ENCODE data around the gene UEVLD.

Gene UEVLD

GRCh38 chr11:18581825-18582224 lies 6.7 kb downstream of the UEVLD start:
- no peak for DNase-seq (ENCODE audit: low read depth)

DNA sequence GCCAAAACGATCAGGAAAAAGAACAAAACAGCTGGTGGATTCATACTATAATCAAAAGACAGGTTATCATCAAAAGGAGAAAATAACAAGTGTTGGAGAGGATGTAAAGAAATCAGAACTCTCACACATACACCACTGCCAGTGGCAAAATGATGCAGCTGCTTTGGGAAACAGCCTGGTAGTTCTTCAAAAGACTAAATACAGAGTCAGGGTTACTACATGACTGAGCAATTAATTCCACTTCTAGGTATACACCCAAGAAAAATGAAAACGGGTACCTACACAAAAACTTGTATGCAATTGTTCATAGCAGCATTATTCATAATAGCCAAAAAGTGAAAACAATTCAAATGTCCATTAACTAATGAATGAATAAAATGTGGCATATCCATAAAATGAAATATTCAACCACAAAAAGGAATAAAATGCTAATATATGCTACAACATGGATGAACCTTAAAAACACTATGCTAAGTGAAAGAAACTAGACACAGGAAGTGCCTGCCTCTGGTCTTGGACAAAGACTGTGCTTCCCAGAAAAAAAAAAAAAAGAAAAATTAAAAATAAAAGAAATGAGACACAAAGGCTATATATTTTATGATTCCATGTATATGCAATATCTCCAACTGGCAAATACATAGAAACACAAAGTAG lies 8.3 kb downstream of the UEVLD start:
- no peak for DNase-seq (ENCODE audit: low read depth)

GRCh38 chr11:18578975-18579598 lies 9.4 kb downstream of the UEVLD start:
- no peak for DNase-seq (ENCODE audit: low read depth)

DNA sequence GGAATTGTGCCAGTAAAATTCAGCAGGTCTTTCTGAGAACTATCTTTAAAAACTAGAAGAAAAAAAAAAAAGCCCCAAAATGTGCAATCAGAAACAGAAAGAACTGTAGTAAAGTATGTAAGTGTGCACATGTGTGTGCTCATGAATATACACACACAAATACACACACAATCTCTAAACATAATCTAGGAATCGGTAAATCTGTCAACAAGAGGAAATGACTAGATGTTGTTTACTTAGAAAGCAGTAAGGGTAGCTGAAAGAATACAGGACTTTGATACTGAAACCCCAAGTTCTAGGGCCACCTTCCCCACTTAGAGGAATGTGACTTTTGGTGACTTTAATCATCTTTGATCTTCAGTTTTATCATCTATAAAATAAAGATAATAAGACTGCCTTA lies 13.2 kb downstream of the UEVLD start:
- DNase-seq (ENCODE audit: low read depth) = no peak

GRCh38 chr11:18567081-18567480 lies 21.5 kb downstream of the UEVLD start:
- no peak for DNase-seq (ENCODE audit: low read depth)

DNA sequence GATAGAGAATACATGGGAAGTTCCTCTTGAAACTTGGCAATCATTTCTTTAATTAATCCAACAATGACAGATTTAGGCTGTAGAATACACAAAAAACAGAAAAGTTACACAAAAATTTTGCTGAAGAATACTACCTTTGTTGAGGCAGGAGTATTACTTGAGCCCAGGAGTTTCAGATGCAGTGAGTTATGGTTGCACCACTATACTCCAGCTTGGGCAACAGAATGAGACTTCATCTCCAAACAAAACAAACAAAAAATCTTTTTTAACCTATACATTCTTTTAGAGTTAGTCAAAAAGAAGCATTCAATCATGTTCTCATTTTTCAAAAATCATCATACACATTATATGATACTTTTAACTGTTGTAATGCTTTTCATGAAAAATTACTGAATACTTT lies 22.1 kb downstream of the UEVLD start:
- no peak for DNase-seq (ENCODE audit: low read depth)

GRCh38 chr11:18564149-18564548 lies 24.4 kb downstream of the UEVLD start:
- no peak for DNase-seq (ENCODE audit: low read depth)

DNA sequence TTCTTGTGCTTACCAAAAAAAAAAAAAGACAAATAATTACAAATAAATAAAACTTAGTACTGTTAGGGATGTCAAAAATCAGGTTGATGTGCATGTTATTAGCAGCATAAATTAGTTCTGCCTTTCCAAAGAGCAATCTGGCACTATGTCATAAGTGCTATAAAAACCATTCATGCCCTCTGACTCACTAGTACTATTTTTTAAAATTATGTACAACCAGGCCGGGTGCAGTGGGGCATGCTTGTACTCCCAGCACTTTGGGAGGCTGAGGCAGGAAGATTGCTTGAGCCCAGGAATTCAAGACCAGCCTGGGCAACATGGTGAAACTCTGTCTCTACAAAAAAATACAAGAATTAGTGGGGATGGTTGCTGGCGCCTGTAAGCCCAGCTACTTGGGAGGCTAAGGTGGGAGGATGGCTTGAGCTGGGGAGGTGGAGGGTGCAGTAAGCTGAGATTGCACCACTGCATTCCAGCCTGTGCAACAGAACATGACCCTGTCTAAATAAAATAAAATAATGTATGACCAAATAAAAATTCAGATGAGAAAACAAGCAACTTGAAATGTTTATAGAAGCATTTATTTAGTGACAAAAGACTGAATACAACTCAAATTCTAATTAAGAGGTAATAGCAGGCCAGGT lies 25.3 kb downstream of the UEVLD start:
- DNase-seq (ENCODE audit: low read depth) = no peak

DNA sequence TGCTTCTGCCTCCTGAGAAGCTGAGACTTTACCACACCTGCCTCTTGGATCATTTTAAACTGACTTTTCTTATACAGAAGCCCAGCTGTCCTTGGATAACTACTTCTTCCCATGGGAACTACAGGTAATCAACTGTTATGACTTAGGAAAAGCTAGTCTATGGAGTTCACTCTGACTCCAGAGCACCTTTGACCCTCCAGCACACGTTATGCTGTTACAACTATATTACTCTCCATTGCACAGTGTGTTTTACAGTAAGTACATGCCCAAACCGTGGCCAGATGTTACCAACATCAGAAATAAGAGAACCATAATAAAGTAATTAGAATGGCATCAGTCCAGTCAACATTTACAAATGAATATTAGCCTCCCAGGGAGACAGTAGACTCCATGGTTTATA lies 40.5 kb downstream of the UEVLD start:
- no peak for DNase-seq (ENCODE audit: low read depth)

DNA sequence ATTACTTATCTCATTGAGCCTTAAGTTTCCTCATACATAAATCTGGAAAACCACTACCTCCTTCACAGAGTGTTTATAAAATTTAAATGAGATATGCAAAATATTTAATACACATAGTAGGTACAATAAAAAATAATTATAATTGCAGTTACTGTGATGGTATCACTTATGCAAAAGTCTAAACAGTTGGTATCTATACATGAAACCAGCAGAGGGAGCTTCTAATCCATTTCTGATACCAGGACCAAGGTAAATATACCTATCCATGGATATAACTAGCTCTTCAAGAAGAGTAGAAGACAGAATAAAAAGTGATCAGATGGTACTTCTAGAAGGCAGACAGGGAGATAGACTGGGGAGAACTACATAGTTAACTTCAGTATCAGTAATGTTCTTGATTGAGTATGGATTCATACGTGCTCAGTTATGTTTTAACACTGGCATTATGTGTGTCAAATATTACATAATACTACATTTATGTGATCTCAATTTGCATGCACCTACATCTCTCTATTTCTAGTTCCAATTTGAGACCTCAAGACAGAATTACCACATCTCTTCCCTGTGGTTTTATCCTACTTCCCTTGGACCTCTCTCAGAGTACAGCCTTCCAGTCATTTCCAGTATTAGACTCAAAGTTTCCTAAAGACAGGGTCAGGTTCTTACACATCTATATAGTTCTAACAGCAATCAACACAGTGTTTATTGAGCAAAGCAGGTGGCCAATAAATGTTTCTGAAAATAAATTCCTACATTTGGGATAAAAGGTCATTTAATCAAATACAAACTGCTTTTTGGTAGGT lies 48.1 kb downstream of the UEVLD start:
- no peak for DNase-seq (ENCODE audit: low read depth)

DNA sequence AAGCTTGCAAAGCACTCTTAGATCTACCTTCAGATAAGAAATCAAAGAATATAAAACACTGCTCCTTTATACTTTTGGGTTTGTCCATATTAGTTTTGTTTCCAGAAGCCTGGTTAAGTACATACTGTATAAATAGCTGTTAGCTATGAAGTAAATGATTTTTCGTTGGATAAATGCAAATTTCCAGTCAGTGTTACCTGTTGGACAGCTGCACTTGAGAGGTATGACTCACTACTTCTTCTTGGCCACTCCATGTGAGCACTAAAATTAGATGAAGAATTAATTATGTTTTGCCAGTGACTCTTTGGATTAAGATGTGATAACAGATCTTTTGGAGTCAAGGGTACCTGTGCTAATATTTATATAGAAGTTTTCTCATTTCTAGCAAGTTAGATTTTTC lies 52.3 kb downstream of the UEVLD start:
- DNase-seq (ENCODE audit: low read depth) = no peak

DNA sequence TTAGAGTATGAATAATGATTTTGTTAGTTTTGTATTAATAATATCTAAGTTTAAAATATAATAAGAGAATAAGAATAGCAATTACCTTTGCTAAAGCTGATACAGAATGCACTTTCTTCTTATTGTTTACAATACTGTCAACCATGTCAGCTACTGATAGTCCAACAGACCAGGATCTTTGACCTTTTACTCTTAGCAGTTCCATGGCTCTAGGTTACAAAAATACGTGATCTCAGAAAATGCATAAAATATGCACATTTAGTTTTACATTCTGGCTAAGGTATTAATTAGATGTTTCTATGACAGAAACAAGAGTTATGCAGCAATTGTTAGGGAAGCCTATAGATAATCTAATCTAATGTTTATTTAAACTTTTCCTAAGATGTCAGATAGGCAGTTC lies 54.3 kb downstream of the UEVLD start:
- DNase-seq (ENCODE audit: low read depth) = no peak

GRCh38 chr11:18533365-18533764 lies 55.2 kb downstream of the UEVLD start:
- no peak for DNase-seq (ENCODE audit: low read depth)

- DNase-seq (ENCODE audit: low read depth) = peak; percentile 20
Observed at GRCh38 chr11:18527512-18527911, 61.0 kb downstream of the UEVLD start.

- DNase-seq (ENCODE audit: low read depth) = peak; percentile 70
Observed at GRCh38 chr11:18526521-18527296, 61.8 kb downstream of the UEVLD start, which contains the start of gene TSG101. Gene TSG101 (minus strand): TSS chr11:18526942. CDS start chr11:18526816, 126 bp downstream.

- DNase-seq (ENCODE audit: low read depth) = no peak
Observed at GRCh38 chr11:18526130-18526520, 62.4 kb downstream of the UEVLD start.

- DNase-seq (ENCODE audit: low read depth) = no peak
Observed at GRCh38 chr11:18524248-18524647, 64.3 kb downstream of the UEVLD start.

DNA sequence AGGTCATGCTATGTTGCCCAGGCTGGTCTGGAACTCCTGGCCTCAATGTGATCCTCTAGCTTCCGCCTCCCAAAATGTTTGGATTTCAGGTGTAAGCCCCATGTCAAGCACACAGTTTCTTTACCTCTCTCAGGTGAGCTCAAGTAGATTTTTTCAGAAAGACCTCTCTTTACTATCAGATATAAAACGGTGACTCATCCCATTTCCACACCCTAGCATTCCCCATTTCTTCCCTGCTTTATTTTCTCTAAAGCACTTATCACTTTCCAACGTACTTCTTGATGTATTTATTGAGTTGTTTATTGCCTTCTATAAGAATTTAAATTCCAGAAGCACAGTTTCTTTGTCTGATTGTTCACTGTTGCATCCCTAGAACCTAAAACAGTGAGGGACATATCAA lies 65.5 kb downstream of the UEVLD start:
- DNase-seq (ENCODE audit: low read depth) = no peak

GRCh38 chr11:18522388-18522787 lies 66.1 kb downstream of the UEVLD start:
- no peak for DNase-seq (ENCODE audit: low read depth)

DNA sequence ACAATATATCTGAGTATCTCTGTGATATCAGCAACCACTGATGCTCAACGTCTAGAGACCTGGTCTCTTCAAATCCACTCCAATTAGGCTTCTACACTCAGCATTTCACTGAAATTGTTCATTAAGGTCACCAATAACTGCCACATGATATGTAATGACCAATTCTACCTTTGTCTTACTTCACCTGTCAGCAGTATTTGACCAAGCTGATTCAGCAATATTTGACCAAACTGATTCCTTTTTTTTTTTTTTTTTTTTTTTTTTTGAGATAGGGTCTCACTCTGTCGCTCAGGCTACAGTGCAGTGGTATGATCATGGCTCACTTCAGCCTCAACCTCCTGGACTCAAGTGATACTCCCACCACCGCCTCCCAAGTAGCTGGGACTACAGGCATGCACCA lies 67.4 kb downstream of the UEVLD start:
- DNase-seq (ENCODE audit: low read depth) = no peak

DNA sequence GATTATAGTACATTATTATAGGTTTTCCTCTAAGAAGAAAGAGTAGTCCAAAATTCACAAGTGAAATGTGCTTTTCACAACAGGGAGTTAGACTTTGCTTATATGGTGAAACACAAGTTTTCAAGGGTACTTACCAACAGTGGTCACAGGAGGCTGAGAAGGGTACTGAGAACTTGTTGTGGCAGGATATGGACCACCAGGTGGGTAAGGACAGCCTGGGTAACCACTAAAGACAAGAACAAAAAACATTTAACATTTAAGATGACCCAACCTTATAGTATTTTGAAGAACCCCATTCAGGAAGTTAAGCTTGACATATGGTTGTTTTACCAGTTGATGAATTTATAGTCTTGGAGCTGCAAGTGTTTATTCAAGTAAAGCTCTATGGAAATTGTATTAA lies 86.2 kb downstream of the UEVLD start:
- DNase-seq (ENCODE audit: low read depth) = no peak

GRCh38 chr11:18501629-18502028 lies 86.9 kb downstream of the UEVLD start:
- DNase-seq (ENCODE audit: low read depth) = no peak

Data from GM04503 (cell line).